Suppressor macrophage treated with lipopolysaccharide for 1 hour (primary cell): ENCODE measurements around the gene FBXW10.
"Not testable (repeated sequence)": the region's sequence is repeated elsewhere in the genome, so short reads cannot be mapped to it uniquely, and the experiment has no call there.

ENCODE experiments used
- DNase-seq, 3 donors: peaks; one replicate each; pipeline ENCODE4 v3.0.0-alpha.2; 2020 to 2022

The FBXW10 gene

DNA sequence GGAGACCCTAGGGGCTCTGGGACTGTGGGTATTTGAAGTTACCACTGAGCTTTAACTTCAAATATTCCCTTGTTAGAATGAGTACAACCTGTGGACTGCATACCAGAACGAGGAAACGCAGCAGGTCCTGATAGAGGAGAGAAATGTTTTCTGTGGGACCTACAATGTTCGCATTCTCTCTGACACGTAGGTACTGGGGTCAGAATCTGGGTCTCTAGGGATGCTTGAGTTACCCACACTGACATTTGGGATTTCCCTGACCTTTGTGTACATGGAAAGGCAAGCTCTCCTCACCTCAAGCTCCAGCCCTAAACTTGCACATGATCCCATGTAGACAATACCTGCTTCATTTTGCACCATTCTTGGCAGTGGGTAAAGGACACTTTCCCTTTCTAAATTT, 12.1 kb downstream of the FBXW10 start:
- DNase-seq, result not testable (repeated sequence)

GRCh38 chr17:18757368-18758044, 13.7 kb downstream of the FBXW10 start:
- DNase-seq, result not testable (repeated sequence)

- DNase-seq, result not testable (repeated sequence)
Measured at GRCh38 chr17:18758344-18758743, 14.5 kb downstream of the FBXW10 start.

GRCh38 chr17:18760221-18760620, 16.4 kb downstream of the FBXW10 start:
- not testable (repeated sequence) for DNase-seq

DNA sequence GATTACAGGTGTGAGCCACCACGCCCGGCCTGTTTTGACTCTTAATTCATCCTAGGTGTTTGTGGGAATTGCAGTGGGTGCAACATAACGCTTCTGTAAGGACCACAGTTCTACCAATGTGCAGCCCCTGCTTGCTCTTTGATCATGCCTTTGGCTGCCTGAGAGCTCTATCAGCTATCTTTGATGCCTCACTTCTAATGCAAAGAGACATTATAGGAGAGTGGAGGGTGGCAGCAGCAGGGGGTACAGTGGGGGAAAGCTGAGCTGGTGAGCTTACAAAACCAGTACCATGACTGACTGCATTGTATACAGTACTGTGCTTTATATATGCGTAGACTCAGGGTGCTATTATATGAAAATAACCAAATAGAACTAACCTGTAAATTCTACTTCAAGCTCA, 26.7 kb downstream of the FBXW10 start:
- DNase-seq, result not testable (repeated sequence)

- not testable (repeated sequence) for DNase-seq
Measured at GRCh38 chr17:18771066-18771465, 27.2 kb downstream of the FBXW10 start.

- DNase-seq, result no peak
Measured at GRCh38 chr17:18772471-18772870, 28.6 kb downstream of the FBXW10 start.

- peak; percentile 96 to 98 (median 97) for DNase-seq
Measured at GRCh38 chr17:18780991-18781718, 37.3 kb downstream of the FBXW10 start, which contains the start of gene TVP23B. TVP23B (plus strand) TSS chr17:18781183; CDS start chr17:18781294, 111 bp downstream.

- DNase-seq, result peak in 1 of 3 donors; percentile 8
Measured at GRCh38 chr17:18781805-18782204, 38.0 kb downstream of the FBXW10 start.

- DNase-seq, result not testable (repeated sequence)
Measured at GRCh38 chr17:18785933-18786332, 42.1 kb downstream of the FBXW10 start.

DNA sequence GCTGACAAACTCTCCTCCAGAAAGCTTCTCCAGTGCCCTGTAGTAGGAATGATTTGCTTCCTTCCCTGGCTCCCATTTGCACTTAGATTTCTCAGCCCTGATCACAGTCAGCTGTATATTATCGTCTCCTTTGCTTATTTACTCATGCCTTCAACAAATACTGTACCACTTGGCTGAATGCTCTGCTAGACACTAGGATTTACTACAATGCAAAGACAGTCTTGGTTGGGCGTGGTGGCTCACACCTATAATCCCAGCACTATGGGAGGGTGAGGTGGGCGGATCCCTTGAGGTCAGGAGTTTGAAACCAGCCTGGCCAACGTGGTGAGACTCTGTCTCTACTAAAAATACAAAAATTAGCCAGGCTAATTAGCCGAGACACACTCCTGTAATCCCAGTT, 43.0 kb downstream of the FBXW10 start:
- DNase-seq, result not testable (repeated sequence)

DNA sequence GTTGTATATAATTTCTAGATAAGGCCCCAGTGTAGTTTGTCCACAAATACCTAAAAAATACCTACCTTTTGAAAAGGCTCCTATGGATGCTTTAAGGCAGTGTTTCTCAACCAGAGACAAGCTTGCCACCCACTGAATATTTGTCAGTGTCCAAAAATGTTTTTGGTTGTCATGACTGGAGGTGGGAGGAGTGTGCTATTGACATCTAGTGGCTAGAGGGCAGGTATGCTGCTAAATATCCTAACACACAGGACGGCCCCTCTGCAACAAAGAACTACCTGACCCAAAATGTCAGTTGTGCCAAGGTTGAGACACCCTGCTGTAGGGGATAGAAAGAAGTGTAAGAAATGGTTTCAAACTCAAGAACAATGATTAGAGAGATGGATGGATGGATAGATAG, 47.5 kb downstream of the FBXW10 start:
- not testable (repeated sequence) for DNase-seq

DNA sequence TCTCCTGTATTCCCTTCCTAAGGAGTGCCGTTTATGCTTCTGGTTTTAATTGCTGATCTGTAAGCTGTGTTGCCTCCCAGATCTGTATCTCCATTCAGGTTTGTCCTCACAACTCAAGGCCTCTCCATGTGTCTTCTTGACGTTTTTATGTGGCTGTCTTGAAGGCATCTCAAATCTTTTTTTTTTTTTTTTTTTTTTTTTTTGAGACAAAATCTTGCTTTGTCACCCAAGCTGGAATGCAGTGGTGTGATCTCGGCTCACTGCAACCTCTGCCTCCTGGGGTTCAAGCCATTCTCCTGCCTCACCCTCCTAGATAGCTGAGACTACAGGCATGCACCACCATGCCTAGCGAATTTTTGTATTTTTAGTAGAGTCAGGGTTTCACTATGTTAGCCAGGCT, 51.0 kb downstream of the FBXW10 start:
- DNase-seq, result not testable (repeated sequence)

DNA sequence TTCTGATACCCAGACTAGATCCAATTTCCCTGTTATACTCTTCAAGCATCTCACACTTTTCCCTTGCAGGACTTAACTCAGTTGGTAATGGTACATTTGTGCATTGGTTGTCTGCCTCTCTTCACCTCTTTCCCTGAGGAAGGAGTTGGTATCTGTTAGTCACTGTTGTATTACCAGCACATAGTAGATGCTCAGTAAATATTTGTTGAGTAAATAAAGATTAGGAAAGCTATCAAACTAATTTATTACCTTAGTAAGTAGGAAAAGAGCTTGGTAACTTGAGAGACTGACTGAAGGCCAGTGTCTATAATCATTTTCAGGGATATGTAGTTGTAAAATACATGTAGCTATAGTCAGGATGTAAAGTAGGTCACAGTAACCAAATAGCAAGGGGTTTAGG, 53.0 kb downstream of the FBXW10 start:
- not testable (repeated sequence) for DNase-seq

DNA sequence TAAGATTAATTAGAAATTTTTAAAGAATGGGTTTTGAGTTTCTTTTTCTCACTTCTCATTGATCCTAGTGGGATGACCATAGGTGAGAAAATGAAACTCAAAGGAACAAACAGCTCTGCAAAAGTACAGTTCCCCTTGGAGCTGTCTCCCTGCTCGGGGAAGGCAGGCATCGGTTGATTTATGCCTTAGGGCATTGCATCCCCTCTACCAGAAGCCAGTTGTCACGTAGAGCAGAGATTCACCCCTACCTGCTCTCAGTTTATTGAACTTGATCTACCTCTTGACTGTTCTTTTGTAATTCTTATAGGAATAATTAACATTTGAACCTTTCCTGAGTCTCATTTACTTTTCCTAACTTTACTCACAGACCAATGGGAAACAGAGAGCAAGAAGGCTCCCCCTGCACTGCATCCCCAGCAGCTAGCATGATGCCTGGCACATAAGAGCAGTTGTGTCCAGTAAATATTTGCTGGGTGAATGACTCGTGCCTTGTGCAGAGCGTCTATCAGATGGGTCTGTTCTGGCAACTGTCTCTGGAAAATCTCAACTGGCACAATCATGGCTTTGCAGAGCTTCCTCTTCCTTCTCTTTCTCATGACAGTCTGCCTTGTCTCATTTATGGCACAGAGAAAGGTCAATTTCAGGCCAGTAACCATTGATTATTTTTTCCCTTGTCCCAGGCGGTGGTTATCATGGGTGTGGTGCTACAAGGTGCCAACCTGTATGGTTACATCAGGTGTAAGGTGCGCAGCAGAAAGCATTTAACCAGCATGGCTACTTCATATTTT, 59.8 kb downstream of the FBXW10 start:
- DNase-seq, result not testable (repeated sequence)

DNA sequence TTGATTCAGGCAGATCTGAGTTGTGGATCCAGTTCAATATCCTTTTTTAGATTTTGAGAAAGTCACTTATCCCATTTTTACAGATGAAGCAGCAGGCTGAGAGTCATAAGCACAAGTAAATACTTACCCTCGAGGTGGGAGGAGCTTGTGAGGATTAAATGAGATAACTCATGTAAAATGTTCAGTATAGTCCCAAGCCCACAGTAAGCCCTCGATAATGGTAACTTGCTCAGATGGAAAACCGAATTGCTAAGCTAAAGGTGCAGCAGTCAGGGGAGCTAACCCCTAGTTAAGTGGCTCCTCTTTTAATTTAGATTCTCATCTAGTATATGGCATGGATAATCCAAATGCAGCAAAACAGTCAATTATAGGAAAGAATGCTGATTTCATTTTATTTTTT, 72.1 kb downstream of the FBXW10 start:
- DNase-seq, result not testable (repeated sequence)

DNA sequence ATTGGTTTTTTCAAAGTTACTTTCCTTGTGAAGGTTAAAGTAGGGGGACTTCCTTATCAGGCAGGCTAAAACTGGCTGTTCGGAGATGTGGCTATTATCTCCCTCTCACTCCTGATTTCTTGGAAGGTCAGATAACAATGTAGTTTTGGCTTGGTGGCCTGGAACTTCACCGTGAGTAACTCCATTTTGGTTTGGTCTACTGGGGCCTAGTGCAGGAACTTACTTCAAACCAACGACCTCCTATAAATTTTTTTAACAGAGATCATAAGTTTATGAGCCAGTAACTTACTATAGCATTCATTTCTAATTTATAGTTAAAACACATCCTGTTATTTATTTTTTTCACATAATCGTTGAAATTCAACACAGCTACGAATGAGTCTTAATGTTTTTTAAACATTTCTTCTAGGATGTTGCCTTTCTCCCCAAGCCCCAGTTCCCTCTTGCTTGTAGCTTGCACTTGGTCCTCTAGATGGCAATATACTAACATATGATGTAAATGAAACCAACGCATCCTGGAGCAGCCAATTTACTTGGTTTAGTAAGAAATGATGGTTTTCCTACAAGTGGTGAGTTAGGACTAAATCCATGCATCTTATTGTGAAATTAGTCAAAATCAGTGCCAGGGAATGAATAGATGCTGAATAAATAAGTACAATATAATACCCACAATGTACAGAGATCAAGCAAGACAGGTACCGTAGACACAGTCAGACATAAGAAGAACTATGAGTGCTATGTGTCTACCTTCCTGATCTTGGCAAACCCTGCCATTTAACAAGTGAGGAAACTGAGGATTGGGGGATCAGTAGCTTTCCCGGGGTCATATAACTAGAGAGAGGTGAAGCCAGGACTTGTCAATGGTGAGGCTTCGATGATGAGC, 72.9 kb downstream of the FBXW10 start:
- DNase-seq, result peak; percentile 74 to 78 (median 77)

DNA sequence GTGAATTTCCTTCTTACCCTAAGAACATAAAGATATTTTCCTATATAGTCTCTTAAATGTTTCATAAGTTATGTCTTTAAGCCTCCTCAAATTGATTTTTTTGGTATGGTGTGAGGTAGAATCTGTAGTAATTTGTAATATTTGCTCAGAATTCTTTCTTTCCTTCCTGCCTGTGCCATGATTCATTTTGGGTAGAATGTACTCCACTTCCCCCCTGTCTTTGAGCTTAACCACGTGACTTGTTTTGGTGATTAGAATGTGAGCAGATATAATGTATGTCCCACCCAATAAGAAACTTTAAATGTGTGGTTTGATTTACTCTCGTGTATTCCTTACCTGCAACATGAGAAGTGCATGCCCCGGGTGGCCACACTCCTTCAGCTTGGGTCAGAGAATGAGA, 77.6 kb downstream of the FBXW10 start:
- DNase-seq, result peak in 1 of 3 donors; percentile 17

DNA sequence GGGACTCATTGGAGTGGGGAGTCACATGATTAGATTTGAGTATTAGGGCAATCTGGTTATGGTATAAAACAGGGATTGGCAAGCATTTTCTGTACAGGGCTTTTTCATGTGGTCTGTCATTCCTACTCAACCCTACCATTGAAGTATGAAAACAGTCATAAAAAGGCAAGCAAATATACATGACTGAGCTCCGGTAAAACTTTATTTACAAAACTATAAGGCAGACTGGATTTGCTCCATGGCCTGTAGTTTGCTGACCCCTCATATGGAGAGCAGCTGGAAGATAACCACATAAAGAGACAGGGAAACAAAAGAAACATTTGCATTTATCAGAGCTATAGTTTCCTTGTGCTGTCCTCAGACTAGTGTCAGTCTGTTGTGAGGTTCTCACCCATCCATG, 83.8 kb downstream of the FBXW10 start:
- not testable (repeated sequence) for DNase-seq
